ENCODE results near the gene TNK1.
"Not testable (repeated sequence)": the region's sequence is repeated elsewhere in the genome, so short reads cannot be mapped to it uniquely, and the experiment has no call there.

The TNK1 gene

DNA sequence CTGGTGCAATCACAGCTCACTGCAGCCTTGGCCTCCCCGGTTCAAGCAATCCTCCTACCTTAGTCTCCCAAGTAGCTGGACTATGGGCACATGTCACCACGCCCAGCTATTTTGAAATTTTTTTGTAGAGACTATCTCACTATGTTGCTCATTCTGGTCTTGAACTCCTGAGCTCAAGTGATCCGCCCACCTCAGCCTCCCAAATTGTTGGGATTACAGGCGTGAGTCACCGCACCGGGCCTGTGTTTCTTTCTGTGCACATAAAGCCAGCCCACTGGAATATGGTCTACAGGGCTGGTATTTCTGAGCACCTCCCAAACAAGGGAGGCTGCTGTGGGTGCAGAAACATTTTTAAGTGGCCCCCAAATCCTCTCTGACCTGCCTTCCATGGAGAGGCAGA is 17.6 kb upstream of the TNK1 start:
- no peaks in the 10 kb centered on the region for H4K20me1 ChIP-seq (ENCODE audit: low read depth, low read length)
- H3K36me3 ChIP-seq (ENCODE audit: low read length), result no peaks in the 10 kb centered on the region
- H3K9me2 ChIP-seq (replicated peaks; ENCODE audit: insufficient read depth, low read length), result no peaks in the 10 kb centered on the region
- no peak overlapping the region for H3K27ac ChIP-seq (ENCODE audit: low read depth, low read length)
- H3K79me2 ChIP-seq (ENCODE audit: insufficient read depth, low read length), result no peaks in the 10 kb centered on the region
- TF ChIP-seq, protein P1, sequence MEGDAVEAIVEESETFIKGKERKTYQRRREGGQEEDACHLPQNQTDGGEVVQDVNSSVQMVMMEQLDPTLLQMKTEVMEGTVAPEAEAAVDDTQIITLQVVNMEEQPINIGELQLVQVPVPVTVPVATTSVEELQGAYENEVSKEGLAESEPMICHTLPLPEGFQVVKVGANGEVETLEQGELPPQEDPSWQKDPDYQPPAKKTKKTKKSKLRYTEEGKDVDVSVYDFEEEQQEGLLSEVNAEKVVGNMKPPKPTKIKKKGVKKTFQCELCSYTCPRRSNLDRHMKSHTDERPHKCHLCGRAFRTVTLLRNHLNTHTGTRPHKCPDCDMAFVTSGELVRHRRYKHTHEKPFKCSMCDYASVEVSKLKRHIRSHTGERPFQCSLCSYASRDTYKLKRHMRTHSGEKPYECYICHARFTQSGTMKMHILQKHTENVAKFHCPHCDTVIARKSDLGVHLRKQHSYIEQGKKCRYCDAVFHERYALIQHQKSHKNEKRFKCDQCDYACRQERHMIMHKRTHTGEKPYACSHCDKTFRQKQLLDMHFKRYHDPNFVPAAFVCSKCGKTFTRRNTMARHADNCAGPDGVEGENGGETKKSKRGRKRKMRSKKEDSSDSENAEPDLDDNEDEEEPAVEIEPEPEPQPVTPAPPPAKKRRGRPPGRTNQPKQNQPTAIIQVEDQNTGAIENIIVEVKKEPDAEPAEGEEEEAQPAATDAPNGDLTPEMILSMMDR (IDR thresholded peaks at IDR 0.05; ENCODE audit: insufficient read depth, low read length, poor library complexity, severe bottlenecking), result no peak
- TF ChIP-seq EZH2phosphoT487 (conservative IDR thresholded peaks at IDR 0.05; ENCODE audit: low read length), result no peak
- H3K9ac ChIP-seq (ENCODE audit: low read length), result no peak overlapping the region
- no peak overlapping the region for H3K4me3 ChIP-seq (ENCODE audit: insufficient read depth, low read length, poor library complexity, severe bottlenecking)
- H2AFZ ChIP-seq (ENCODE audit: low read depth, low read length, severe bottlenecking), result no peak overlapping the region
- H3K9me3 ChIP-seq (ENCODE audit: insufficient read depth, low read length), result no peaks in the 10 kb centered on the region
- no peak overlapping the region for H3K4me2 ChIP-seq (ENCODE audit: low read depth, low read length, poor library complexity, severe bottlenecking)
- H3F3A ChIP-seq (ENCODE audit: insufficient read depth), result no peaks in the 10 kb centered on the region
- no peaks in the 10 kb centered on the region for H3K27me3 ChIP-seq (ENCODE audit: low read length)

DNA sequence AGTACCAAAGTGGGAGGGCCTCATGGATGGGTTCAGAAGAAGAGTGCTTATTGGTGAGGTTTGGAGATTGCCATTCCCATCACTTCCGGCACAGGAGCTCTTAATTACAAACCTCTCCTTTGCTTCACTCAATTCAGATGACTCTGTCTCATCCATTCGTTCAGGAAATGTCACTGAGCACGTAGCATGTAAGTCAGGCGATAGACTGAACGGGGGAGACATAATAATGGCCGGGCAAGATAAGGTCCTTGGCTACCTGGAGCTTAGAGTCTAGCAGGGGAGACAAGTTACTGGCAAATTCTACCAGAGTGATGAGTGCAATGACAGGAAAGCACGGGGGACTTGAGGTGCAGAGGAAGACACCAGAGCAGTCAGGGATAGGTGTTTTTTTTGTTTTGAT is 14.9 kb upstream of the TNK1 start:
- H2AFZ ChIP-seq (ENCODE audit: low read depth, low read length, severe bottlenecking); H4K20me1 ChIP-seq (ENCODE audit: low read depth, low read length); H3K9me3 ChIP-seq (ENCODE audit: insufficient read depth, low read length); H3K9me2 ChIP-seq (replicated peaks; ENCODE audit: insufficient read depth, low read length); H3K4me2 ChIP-seq (ENCODE audit: low read depth, low read length, poor library complexity, severe bottlenecking); H3F3A ChIP-seq (ENCODE audit: insufficient read depth); H3K79me2 ChIP-seq (ENCODE audit: insufficient read depth, low read length); H3K9ac ChIP-seq (ENCODE audit: low read length); H3K27ac ChIP-seq (ENCODE audit: low read depth, low read length); H3K4me3 ChIP-seq (ENCODE audit: insufficient read depth, low read length, poor library complexity, severe bottlenecking); H3K27me3 ChIP-seq (ENCODE audit: low read length); H3K36me3 ChIP-seq (ENCODE audit: low read length): not testable (repeated sequence)

DNA sequence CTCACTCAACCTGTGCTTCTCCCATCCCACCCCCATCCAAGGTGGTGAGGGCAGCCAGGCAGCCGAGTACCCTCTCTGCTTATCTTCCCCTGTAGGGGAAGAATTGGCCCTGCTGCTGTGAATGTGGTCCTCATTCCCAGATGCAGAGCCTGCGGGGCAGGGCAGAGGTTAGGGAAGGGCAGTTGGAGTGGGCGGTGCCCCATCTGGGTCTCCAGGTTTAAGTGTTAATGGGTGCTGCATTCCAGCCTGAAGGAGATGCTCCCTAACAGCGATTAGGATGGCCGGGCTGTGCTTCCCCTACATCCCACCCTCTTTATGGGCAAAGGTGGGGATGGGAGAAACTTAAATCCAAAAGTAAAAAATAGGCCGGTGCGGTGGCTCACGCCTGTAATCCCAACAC is 13.8 kb upstream of the TNK1 start:
- Histone ChIP-seq H3K9ac (ENCODE audit: low read length) (no peak overlapping the region), H3K4me2 (ENCODE audit: low read depth, low read length, poor library complexity, severe bottlenecking) (no peak overlapping the region), H3K79me2 (ENCODE audit: insufficient read depth, low read length) (no peaks in the 10 kb centered on the region), H3K27me3 (ENCODE audit: low read length) (no peaks in the 10 kb centered on the region), H3K9me2 (replicated peaks; ENCODE audit: insufficient read depth, low read length) (no peaks in the 10 kb centered on the region), H3K36me3 (ENCODE audit: low read length) (no peaks in the 10 kb centered on the region), H3K27ac (ENCODE audit: low read depth, low read length) (no peak overlapping the region), H4K20me1 (ENCODE audit: low read depth, low read length) (no peaks in the 10 kb centered on the region), H3F3A (ENCODE audit: insufficient read depth) (no peaks in the 10 kb centered on the region), H3K4me3 (ENCODE audit: insufficient read depth, low read length, poor library complexity, severe bottlenecking) (no peak overlapping the region), H2AFZ (ENCODE audit: low read depth, low read length, severe bottlenecking) (no peak overlapping the region), H3K9me3 (ENCODE audit: insufficient read depth, low read length) (no peaks in the 10 kb centered on the region)
- TF ChIP-seq EZH2phosphoT487 (conservative IDR thresholded peaks at IDR 0.05; ENCODE audit: low read length), result no peak
- TF ChIP-seq, protein P1 (IDR thresholded peaks at IDR 0.05; ENCODE audit: insufficient read depth, low read length, poor library complexity, severe bottlenecking), result no peak

DNA sequence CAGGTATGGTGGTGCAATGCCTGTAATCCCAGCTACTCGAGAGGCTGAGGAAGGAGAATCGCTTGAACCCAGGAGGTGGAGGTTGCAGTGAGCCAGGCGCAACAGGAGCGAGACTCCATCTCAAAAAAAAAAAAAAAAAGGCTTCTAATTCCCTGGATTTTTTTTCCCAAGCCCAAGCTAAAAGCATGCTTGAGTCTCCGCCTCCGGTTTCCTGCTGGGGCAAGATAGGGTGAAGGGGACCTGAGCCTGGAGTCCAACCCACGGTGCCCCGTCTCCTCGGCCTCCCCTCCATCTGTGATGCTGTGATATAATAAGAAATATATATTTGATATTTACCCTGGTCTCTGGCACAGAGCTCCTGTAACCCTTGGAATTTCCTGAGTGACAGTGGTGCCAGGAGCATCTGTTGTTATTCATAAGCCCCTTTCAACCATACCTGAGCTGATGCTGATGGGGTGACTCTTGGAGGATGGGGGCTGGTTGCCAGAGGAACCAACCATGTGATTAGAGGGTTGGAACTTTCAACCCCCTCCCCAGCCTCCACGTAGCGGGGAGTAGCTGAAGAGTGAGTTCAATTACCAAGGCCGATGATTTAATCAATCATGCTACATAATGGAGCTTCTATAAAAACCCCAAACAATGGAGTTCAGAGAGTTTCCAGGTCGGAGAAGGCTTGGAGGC is 12.8 kb upstream of the TNK1 start:
- Histone ChIP-seq H3K36me3 (ENCODE audit: low read length) (no peaks in the 10 kb centered on the region), H3F3A (ENCODE audit: insufficient read depth) (no peaks in the 10 kb centered on the region), H3K27ac (ENCODE audit: low read depth, low read length) (no peak overlapping the region), H2AFZ (ENCODE audit: low read depth, low read length, severe bottlenecking) (no peak overlapping the region), H3K4me3 (ENCODE audit: insufficient read depth, low read length, poor library complexity, severe bottlenecking) (no peak overlapping the region), H3K27me3 (ENCODE audit: low read length) (no peaks in the 10 kb centered on the region), H3K9ac (ENCODE audit: low read length) (no peak overlapping the region), H3K79me2 (ENCODE audit: insufficient read depth, low read length) (no peaks in the 10 kb centered on the region), H3K4me2 (ENCODE audit: low read depth, low read length, poor library complexity, severe bottlenecking) (no peak overlapping the region), H4K20me1 (ENCODE audit: low read depth, low read length) (no peaks in the 10 kb centered on the region), H3K9me2 (replicated peaks; ENCODE audit: insufficient read depth, low read length) (no peaks in the 10 kb centered on the region), H3K9me3 (ENCODE audit: insufficient read depth, low read length) (no peaks in the 10 kb centered on the region)
- TF ChIP-seq EZH2phosphoT487 (conservative IDR thresholded peaks at IDR 0.05; ENCODE audit: low read length), result no peak
- TF ChIP-seq, protein P1 (IDR thresholded peaks at IDR 0.05; ENCODE audit: insufficient read depth, low read length, poor library complexity, severe bottlenecking), result no peak

DNA sequence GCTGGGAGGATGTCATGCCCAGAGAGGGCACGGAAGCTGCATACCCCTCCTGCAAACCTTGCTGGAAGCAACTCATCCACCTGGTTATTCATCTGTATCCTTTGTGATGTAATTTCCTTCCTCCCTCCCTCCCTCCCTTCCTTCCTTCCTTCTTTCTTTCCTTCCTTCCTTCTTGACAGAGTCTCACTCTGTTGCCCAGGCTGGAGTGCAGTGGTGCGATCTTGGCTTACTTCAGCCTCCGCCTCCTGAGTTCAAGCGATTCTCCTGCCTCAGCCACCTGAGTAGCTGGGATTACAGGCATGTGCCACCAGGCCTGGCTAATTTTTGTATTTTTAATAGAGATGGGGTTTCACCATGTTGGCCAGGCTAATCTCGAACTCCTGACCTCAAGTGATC is 12.3 kb upstream of the TNK1 start:
- not testable (repeated sequence) for H3F3A ChIP-seq (ENCODE audit: insufficient read depth); H3K9ac ChIP-seq (ENCODE audit: low read length); H3K27ac ChIP-seq (ENCODE audit: low read depth, low read length); H3K9me3 ChIP-seq (ENCODE audit: insufficient read depth, low read length); H3K4me2 ChIP-seq (ENCODE audit: low read depth, low read length, poor library complexity, severe bottlenecking); H3K27me3 ChIP-seq (ENCODE audit: low read length); H4K20me1 ChIP-seq (ENCODE audit: low read depth, low read length); H3K79me2 ChIP-seq (ENCODE audit: insufficient read depth, low read length); H2AFZ ChIP-seq (ENCODE audit: low read depth, low read length, severe bottlenecking); H3K4me3 ChIP-seq (ENCODE audit: insufficient read depth, low read length, poor library complexity, severe bottlenecking); H3K36me3 ChIP-seq (ENCODE audit: low read length); H3K9me2 ChIP-seq (replicated peaks; ENCODE audit: insufficient read depth, low read length)

All from SU-DHL-6 (cell line).